ENCODE data around the gene VIT.

Gene VIT

GRCh38 chr2:36839976-36840617 is 143.6 kb downstream of the VIT start:
- DNase-seq (ENCODE audit: low read depth), result no peak
- no peak overlapping the region for H3K4me3 ChIP-seq (ENCODE audit: low read depth, low read length)
- no peak for TF ChIP-seq CTCF (IDR thresholded peaks at IDR 0.05; ENCODE audit: low read depth, low read length, missing control alignments)

- DNase-seq (ENCODE audit: low read depth), result no peak
- no peak for TF ChIP-seq CTCF (IDR thresholded peaks at IDR 0.05; ENCODE audit: low read depth, low read length, missing control alignments)
- no peak overlapping the region for H3K4me3 ChIP-seq (ENCODE audit: low read depth, low read length)
Observed at GRCh38 chr2:36843838-36844237, 147.3 kb downstream of the VIT start.

GRCh38 chr2:36849265-36849664 is 152.8 kb downstream of the VIT start:
- TF ChIP-seq CTCF (IDR thresholded peaks at IDR 0.05; ENCODE audit: low read depth, low read length, missing control alignments), result no peak
- no peak overlapping the region for H3K4me3 ChIP-seq (ENCODE audit: low read depth, low read length)
- no peak for DNase-seq (ENCODE audit: low read depth)

- no peak overlapping the region for H3K4me3 ChIP-seq (ENCODE audit: low read depth, low read length)
- no peak for TF ChIP-seq CTCF (IDR thresholded peaks at IDR 0.05; ENCODE audit: low read depth, low read length, missing control alignments)
Observed at GRCh38 chr2:36854241-36854640, 157.7 kb downstream of the VIT start.

GRCh38 chr2:36855429-36855828 is 158.9 kb downstream of the VIT start:
- no peak for DNase-seq (ENCODE audit: low read depth)
- H3K4me3 ChIP-seq (ENCODE audit: low read depth, low read length), result no peak overlapping the region
- TF ChIP-seq CTCF (IDR thresholded peaks at IDR 0.05; ENCODE audit: low read depth, low read length, missing control alignments), result no peak

More at GRCh38 chr2:36854241-36854640, 157.7 kb downstream of the VIT start:
- no peak for DNase-seq (ENCODE audit: low read depth)

- H3K4me3 ChIP-seq (ENCODE audit: low read depth, low read length), result no peak overlapping the region
- no peak for DNase-seq (ENCODE audit: low read depth)
- TF ChIP-seq CTCF (IDR thresholded peaks at IDR 0.05; ENCODE audit: low read depth, low read length, missing control alignments), result no peak
Observed at GRCh38 chr2:36857713-36858112, 161.2 kb downstream of the VIT start.

Measured in GM12864 (cell line).